Medulla oblongata (tissue), 1 donor: ENCODE results near the gene DUSP6.

Experiments used
- DNase-seq: peaks from one replicate; pipeline ENCODE4 v3.0.0-alpha.2; 2015; ENCODE audit errors: extremely low spot score

Gene DUSP6, protein sequence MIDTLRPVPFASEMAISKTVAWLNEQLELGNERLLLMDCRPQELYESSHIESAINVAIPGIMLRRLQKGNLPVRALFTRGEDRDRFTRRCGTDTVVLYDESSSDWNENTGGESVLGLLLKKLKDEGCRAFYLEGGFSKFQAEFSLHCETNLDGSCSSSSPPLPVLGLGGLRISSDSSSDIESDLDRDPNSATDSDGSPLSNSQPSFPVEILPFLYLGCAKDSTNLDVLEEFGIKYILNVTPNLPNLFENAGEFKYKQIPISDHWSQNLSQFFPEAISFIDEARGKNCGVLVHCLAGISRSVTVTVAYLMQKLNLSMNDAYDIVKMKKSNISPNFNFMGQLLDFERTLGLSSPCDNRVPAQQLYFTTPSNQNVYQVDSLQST

DNA sequence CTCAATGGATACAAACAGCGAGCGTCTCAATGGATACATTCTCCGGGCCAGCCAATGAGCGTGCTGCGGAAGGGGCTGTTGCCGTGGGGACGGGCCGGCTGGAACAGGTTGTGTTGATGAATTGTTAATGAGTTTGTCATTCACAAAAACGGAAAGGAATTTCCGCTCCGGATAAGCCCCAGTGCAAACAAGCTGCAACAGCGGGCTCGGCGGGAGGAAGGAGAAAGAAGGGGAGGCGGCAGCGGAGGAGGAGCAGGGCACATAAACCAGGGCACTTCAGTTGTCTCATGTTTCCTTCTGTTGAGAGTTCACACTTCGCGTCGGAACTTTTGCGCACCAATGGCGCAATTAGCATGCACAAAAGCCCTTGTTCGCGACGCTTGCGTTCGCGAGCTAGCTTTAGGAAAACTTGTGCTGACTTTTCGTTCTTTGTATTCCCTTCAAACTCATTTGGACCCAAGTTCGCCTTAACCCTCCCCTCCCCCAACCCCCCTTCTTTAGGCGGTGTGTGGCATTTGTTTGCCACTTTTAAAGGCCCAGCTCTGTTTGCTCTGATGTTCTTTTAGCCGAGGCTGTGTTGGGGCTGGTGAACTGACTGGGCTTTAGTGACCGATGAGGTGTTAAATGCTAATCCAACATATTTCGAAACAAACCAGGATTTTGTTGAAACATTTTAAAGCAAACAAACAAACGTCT, at the start of gene DUSP6:
Gene DUSP6, minus strand, starts transcription at position 10 of the 696 bp plus-strand sequence. CDS start 462 bp downstream, outside the sequence.
- peak; percentile 95 for DNase-seq

DNA sequence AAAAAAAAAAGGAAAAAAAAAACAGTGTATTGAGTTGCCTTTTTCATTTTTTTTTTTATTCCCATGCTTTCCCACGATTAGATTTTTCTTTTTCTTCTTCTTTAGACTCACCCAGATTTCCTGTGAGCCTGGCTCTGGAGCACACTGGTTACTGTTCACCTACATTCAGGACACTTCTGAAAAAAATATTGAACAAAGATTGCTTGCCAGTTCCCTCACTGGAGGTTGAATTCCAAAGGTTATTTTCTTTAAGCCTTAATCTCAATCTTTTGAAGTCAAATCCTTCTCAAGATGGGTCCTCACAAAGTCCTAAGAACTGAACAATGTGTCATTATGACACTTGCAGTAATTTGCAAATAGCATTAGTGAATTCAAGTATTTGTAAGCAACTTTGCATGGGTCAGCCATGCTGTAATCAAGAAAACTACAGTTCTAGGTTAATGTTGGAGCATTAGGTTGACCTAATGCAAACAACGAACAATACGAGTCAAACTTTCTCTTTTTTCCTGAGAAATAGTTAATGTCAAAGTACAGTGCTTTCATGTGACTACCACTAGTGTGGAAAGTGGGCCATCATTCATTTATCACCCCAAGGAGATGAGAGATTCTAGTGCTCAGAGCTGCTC, 49.2 kb upstream of the DUSP6 start:
- DNase-seq: no peak

DNA sequence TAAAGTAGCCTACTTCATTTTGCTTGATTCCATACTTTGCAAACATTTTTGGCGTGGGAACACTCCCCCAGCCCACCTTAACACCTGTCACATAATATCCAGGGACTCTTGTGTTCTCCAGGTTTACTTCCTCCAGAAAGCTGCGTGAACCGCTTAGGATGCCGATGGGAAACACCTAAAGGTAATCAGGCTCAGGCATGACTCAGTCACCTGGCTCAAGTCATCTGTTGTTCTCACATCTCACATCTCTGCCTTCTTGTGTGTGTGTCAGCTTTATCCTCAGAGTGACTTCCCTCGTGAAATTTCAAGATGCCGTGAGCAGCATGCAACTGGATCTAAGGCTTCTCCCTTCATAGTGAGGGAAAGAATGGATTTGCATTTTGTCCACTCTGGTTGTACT, 48.1 kb upstream of the DUSP6 start:
- no peak for DNase-seq

DNA sequence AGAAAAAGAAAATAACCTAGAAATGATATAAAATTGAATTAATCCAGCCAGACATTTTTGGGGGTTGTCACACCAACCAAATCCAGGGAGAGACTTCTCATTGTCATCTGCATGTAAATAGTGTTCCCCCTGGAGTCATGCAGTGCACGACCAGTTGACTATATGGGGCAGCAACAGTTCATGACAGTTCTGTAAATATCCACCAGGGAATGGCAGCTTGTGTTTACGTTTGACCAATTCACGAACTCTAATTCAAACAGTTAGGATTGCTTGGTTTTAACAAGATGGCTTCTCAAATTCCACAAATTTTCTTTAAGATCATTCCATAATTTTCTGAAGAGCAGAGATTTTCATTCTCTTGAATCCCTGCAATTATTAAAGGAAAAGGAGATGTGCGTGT, 43.4 kb upstream of the DUSP6 start:
- DNase-seq: no peak

DNA sequence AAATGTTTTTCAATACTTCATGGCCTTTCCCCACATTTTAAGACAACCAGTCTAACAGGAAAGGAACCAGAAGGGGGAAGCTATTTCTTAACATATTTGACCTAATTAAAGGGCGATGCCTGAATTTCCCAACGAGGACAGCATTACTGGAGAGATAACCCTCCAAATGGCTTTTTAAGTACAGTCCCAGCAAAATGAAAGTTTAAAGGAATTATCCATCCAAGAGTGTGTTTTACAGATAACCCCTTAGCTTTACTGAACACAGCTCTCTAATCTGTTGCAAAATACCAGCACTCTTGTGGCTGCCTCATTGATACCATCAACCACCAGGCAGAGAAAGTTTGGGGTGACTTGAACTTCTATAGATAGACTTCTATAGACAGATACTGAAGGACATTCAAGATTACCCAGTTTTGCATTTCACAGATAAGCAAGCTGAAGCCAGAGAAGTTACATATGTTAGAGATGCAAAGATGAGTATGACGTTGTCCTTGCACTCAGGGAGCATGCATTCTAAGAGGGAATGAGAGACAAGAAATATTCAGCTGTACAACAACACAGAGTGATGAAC, 41.3 kb upstream of the DUSP6 start:
- no peak for DNase-seq

DNA sequence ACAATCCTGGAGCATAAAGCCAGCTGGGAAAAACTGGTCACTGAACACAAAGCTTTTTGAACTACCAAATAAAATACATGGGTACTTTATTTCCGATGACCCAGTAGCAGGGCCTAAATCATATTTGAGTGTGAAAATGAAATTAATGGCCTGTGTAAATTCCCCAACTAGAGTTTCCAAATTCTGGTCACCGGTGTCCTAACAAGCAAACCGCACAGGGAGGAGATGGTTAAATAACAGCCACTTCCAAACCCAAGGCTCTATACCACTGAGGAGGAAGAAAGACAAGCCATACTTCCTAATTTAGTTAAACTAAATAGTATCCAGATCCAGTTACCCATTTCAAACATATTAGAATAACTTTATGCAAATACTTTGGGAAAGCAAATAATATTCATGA, 40.1 kb upstream of the DUSP6 start:
- DNase-seq: no peak

DNA sequence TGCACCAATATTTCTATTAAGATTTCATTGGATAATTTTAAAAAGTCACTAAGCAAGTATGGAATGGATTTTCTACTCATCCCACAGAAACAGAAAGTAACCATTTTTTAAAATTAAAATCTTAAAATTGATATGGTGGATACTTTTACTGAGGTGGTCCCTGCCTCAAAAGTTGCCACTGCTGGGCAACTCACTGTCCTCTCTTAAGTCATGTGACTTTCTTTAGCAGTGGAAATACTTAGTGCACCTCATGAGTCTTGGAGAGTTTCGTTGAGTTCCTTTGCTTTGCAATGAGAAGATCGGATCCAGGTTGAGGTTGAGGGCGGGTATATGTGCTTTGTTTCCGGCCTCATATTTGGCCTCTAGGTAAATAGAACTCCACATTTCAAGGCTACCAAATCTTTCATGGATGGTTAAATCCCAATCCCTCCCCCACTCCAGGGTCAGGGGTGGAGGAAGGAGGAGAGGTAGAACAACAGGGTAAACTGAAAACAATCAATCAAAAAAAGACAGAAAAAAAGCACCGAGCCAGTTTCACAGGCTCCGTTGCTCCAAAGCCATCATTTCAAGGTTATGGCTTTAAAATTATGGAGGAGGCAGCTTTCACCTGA, 39.5 kb upstream of the DUSP6 start:
- no peak for DNase-seq

DNA sequence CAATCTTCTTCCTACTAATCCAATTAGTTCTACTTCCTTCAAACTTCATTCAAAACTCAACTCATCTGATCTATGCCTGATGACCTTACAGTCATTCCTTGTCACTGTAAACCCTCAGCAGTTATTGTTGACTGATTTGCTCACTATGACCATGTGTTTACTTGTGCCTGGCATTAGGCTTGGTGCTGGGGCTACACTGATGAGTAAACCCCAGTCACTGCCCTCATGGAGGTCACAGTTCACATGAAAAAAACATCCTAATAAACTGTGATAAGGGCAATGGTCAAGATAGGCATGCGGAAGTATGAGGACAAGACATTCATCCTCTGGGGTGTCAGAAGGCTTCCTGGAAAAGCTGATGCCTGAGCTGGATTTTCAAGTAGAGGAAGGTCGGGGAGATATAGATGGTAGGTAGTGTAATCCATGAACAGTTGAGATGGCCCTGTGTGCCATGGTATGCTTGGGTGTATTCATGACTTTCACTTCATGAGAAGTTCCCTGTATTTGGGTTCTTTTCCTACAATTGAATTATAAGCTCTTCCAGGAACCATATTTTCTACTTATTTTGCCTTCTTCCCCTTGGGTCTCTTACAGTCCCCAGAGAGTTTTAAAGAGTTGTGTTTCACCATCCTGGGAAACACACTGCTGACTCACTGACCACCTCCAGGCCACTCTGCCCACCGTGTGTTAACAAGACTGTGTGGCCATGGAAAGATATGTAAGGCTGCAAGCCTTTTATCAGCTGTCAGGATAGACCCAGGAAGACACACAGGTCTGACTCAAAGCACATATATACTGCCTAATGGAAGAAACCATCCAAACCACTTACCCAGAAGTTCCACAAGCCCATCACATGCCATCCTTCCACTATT, 38.7 kb upstream of the DUSP6 start:
- no peak for DNase-seq

DNA sequence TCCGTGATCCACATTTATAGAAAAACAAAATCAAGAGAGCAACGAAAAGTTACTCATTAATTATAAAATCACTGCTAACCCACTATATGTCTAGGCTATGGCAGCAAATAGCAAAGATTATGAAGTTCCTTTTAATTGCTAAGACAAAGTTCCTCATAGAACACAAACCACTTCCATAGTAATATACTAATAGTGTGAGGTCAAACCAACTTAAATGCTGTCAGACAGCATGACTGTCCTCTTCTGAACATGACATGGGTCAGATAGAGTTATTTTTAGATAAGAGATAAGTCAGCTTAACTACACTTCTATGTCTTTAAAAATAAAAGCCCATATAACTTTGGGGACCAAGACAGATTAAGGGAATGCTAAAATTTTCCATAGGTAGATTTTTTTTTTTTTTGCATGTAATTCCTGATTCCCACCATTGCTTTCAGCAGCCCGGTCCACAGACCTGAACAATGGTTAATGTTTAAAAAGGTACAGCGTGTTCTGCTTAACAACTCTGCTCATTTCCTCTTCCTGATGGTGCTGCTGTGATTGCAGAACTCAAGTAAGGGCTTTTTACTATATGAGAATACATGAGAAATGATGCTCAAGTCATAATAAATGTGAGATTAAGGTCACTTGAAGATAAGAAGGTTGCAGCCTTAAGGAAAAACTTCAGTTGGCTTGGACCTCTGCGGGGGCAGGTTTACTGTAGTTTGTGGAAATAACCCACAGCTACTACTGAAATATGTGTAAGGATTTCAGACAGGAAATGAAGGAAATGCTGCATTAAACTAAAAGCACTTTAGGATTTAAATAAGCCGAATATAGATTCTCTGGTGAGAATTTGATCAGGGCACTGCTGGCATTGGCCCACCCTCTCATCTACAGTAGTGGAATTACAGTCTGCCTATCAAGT, 37.7 kb upstream of the DUSP6 start:
- DNase-seq: no peak

DNA sequence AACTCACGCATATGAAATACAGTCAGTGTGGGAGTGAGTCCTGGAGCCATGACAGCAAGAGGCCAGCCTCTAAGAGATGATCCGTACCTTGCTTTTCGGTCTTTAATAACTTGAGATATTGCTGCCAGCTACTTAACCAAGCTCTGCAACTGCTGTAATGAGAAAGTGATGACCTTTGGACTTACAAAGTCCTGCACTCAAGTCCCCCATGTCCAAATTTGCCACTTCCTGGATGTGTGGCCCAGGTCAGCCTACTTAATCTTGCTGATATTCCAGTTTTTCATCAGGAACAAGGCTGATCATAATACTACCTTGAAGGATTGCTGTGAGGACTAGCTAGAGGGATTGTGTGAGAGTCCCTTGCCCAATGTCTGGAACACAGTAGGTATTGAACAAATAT, 33.8 kb upstream of the DUSP6 start:
- DNase-seq: no peak

DNA sequence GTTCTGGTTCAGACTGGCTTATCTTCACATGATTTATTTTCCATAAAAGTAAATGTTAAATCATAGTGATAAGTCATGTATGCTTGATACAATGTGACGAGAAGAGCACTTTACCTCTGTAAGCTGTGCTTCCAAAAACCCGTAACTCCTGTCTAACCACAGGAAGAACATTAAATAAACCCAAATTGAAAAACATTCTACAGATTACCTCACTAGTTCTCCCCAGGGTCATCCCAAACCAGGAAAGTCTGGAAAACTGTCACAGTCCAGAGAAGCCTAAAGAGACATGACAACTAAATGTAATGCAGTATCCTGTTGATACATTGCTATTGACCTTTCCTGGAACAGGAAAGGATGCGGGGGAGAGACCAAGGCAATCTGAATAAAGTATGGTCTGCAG, 32.5 kb upstream of the DUSP6 start:
- DNase-seq: no peak

DNA sequence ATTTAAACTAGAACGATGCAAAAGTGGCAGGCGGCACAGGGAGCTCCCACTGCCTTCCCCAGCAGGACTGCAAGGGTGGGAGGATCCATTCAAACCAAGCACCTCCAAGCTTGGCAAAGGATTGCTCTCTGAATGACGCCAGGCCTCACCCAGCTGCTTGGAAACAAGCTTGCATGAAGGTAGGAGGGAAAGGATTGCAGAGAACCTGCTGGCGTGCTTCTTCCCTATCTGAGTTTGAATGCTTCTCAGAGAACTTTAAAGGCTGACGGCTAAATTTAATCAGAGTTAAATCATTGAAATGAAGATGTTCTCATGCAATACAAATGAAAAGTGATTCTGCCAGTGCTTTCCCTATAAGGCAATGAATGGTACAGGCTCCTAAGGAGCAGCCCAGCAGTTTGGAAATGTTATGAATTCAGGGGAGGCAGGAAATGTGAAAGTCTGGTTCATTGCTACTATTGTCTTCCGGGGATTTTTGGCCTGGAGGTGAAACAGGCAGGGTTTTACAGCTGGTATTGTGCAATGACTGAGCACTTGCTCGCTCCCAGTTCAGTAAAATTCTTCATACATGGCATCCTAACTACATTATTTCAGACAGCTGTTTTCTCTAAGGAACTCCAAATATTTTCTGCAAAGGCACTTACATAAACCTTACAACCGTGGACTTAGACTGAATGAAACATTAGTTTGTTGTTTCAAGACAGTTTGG, 31.9 kb upstream of the DUSP6 start:
- peak; percentile 34 for DNase-seq

DNA sequence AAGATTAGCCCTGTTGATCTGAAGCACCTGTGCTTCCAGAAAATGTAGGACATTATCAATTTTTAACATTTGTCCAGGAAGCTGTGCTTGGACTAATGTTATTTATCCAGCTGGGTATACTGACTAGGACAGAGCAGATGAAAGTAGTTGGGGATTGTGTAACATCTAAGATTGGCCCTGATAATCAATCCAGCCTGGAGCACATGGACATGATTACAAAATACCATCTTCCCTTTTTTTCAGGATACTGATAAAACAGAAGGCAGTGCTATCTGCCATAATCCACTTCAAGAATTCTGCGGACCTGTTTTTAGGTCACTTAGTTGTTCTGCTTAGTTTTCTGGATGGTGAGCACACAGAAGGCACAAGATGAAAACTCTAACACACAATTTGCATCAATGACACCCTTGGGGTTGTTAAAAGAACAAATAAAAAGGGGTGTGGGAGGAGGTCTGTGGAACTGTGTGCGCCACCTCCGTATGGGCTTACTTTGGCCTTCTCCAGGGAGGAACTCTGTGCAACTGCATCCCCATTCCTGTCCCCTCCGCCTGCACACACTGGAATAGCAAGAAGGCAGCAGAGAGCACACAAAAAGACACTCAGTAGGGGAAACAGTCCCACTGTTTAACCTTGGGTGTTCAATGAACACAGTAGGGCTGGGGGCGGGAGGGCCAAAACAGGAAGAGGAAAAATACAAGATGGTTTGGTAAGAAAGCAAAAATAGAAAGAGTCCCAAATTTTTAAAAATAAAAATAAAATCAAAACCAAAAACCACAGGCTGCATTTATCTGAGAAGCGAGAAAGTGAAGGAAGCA, 31.1 kb upstream of the DUSP6 start:
- no peak for DNase-seq

DNA sequence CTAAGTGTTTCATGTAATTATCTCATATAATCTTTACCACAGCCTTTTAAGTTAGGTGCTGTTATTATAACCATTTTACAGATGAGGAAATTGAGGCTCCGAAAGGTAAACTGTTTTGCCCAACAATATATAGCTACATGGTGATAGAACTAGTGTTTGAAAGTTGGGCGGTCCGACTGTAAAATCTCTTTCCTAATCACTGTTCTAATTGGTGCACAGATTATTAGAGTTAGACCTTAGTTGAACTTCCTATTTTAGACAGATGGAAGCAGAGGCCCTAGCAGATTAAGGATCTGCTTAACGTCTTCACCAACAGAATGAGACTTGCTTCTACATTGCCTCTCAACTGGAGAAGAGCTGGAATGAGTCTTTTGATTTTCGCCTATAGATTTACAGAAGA, 30.0 kb upstream of the DUSP6 start:
- DNase-seq: no peak

DNA sequence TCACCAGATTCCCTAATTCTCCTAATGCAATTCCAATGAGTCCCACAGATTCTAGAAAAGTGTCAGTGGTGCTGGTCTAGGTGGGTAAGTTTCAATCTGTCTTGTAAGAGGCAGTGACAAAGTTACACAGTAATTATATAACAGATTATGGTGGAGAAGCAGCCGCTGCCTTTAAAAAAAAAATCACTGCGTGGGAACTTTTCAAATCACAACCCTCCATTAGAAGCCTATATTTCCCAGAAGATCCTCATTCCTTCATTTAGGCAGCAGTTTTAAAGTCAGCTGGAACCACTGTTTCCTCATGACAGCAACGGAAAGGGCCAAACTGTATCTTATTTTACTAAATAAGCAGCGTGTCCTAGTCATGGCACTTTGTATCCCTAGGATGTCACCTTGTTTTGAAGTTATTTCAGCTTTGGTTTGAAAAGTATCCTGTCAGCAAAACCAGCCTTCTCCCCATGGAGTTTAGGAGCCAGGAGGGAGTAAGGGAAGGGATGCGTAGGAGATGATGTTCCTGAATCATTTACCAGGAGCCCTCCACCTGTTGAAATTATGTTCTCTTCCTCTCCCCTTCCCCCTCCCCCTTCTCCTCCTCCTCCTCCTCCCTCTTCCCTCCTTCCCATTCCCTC, 27.7 kb upstream of the DUSP6 start:
- no peak for DNase-seq

DNA sequence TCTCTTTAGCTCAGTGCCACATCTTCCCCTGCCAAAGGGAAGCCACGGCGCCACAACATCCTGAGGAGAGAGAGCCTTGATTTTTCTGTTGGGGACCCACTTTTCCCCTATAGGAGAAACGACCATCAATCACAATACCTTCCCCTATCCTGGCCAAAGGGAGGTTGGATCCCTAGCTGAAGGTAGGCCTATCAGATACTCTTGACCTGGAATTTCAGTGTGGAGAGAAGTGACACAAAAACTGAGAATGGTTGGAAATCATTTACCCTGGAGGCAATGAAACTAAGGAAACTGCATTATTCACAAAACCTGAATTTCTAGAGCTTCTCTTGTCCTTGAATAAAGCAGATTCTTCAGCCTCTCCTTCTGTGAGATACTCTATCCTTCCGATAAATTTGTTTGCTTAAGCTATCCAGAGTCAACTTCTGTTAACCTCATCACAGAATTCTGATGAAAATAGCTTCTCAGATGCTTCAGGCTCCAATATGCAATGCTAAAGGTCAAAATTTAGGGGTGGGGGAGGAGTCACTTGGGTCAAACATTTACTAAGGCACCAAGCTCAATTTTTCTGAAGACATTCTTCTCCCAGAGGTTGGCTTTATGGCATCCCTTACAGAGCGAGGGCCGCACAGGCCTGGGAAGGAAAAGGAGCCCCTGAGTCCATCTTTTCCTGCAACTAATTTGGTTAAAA, 27.0 kb upstream of the DUSP6 start:
- no peak for DNase-seq

DNA sequence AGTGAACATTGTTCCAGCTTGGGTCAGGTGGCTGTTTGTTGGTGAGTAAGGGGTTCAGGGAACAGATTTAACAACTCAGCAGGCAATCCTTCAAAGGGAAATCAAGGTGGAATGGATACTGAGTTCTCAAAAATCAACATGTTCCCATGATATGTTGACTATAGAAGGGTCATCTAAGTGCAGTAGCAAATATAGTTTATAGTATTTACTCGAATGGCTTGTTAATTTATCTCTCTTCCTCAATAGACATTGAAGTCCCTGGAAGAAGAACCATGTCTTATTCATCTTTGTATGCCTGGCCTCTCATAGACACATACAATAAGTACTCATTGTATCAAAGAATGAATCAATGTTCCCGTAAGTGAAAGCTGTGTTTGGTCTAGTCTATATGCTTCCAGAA, 24.5 kb upstream of the DUSP6 start:
- DNase-seq: no peak

DNA sequence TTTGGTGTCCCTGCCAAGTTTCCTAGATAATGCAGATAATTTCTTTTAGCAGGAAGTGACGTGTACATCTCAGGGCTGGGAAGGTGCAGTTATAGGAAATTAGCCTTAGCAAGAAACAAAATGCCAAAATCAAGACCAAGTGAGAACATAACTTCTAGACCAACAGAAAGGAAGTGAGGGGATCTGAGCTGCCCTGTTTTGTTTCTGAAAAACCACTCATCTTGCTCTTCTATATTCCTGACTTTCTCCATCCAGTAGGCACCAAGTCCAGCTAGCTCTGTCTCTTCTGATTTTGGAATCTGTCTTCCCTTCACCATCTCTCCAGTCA, 23.9 kb upstream of the DUSP6 start:
- DNase-seq: no peak
